ENCODE data around the gene PDE11A. TPM values are rescaled to one million over a fixed set of nuclear protein-coding genes. Genes with fewer than 3 reads are reported as not detected.
"Not testable (repeated sequence)": the region's sequence is repeated elsewhere in the genome, so short reads cannot be mapped to it uniquely, and the experiment has no call there.

The PDE11A gene
- total RNA-seq, 1 donor from 2014 or later = 25.6 TPM

DNA sequence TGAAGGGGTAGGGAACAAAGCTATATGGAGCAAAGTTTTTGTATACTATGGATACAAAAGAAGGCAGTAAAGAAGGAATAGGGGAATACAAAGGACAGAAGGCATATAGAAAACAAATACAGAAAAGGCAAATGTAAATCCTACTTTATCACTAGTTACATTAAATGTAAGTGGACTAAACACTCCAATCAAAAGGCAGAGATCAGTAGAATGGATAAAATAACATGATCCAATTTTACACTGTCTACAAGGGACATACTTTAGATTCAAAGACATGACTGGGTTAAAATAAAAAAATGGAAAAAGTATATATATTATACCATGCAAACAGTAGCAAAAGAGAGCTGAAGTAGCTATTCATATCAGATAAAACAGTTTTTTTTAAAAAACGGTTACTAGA lies 215.0 kb downstream of the PDE11A start:
- peaks cover 3% of the 10 kb centered on the region for H3K27me3 Mint-ChIP-seq (ENCODE audit: low read depth)
- H3K4me3 Mint-ChIP-seq = no peak overlapping the region

DNA sequence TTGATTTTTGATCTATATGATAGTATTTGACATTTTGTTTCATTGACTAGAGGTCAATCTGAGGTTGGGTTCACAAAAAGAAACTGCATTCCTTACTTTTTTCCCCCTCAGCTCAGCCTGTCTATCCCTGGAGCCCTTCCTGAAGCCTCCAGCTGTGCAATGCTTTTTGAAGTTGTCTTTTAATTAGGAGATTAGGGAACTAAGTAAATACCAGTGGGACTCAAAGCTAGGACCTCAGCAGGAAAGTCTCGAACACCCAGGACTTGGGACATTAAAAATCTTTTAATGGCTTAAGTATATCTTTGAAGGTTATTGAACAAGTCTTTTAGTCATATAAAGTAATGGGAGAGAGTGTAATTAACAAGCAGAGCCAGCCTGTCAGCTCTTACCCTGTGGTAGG lies 220.2 kb downstream of the PDE11A start:
- H3K27me3 Mint-ChIP-seq (ENCODE audit: low read depth) = no peaks in the 10 kb centered on the region
- no peak overlapping the region for H3K4me3 Mint-ChIP-seq
- no peak for DNase-seq (ENCODE audit: low spot score in 2 of 2, unreplicated experiment in 2 of 2)
- peaks cover 18% of the 10 kb centered on the region for H3K9me3 Mint-ChIP-seq
- TF ChIP-seq, protein P1, sequence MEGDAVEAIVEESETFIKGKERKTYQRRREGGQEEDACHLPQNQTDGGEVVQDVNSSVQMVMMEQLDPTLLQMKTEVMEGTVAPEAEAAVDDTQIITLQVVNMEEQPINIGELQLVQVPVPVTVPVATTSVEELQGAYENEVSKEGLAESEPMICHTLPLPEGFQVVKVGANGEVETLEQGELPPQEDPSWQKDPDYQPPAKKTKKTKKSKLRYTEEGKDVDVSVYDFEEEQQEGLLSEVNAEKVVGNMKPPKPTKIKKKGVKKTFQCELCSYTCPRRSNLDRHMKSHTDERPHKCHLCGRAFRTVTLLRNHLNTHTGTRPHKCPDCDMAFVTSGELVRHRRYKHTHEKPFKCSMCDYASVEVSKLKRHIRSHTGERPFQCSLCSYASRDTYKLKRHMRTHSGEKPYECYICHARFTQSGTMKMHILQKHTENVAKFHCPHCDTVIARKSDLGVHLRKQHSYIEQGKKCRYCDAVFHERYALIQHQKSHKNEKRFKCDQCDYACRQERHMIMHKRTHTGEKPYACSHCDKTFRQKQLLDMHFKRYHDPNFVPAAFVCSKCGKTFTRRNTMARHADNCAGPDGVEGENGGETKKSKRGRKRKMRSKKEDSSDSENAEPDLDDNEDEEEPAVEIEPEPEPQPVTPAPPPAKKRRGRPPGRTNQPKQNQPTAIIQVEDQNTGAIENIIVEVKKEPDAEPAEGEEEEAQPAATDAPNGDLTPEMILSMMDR (IDR thresholded peaks at IDR 0.05; ENCODE audit: unreplicated experiment) = no peak
- no peak overlapping the region for H3K27ac Mint-ChIP-seq
- peaks cover 2% of the 10 kb centered on the region for H3K36me3 Mint-ChIP-seq
- H3K4me1 Mint-ChIP-seq = peaks cover 26% of the 10 kb centered on the region

More for the DNA sequence above, 215.0 kb downstream of the PDE11A start:
- Mint-ChIP-seq H3K4me1 (peaks cover 15% of the 10 kb centered on the region), H3K27ac (no peak overlapping the region), H3K9me3 (peaks cover 20% of the 10 kb centered on the region), H3K36me3 (peaks cover 3% of the 10 kb centered on the region)
- TF ChIP-seq, protein P1 (IDR thresholded peaks at IDR 0.05; ENCODE audit: unreplicated experiment) = no peak
- no peak for DNase-seq (ENCODE audit: low spot score in 2 of 2, unreplicated experiment in 2 of 2)

DNA sequence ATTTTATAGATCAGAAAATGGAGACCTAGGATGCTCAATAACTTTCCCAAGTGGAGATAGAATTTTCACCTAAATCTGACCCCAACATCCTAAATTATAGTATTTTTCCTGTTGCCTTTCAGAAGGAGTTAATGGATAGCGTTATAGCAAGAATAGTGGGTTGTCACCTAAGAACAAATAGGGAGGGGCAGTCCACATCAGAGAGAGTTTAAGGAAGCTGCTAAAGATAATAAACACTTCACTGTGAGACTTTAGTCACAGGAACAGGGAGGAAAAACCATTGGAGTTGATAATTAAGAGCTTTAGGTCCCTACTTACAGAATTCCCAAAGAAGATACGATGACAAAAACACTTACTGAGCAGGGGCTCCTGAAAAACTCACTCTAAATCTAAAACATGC lies 229.4 kb downstream of the PDE11A start:
- DNase-seq (ENCODE audit: low spot score in 2 of 2, unreplicated experiment in 2 of 2) = no peak
- Mint-ChIP-seq H3K4me3 (no peak overlapping the region), H3K36me3 (no peaks in the 10 kb centered on the region), H3K27ac (no peak overlapping the region), H3K9me3 (peaks cover 17% of the 10 kb centered on the region), H3K4me1 (no peaks in the 10 kb centered on the region), H3K27me3 (ENCODE audit: low read depth) (peaks cover 3% of the 10 kb centered on the region)
- TF ChIP-seq, protein P1 (IDR thresholded peaks at IDR 0.05; ENCODE audit: unreplicated experiment) = no peak

DNA sequence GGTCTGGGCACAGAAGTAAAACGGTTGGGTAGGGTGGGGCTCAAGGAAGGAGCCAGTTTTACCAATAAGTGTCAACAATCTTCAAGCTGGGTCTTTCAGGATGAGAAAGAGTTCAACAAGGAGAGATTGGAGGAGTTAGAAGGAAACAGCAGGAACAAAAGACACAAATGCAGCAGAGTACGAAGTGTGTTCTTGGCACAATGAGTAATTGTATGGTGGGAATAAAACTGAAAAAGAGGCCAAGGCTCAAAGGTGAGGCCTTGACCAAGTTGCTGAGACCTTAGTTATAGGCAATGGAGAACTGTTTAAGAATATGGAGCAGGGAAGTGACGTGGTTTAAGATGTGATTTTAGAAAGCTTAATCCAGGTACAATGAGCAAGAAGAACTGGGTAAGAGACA lies 230.3 kb downstream of the PDE11A start:
- Mint-ChIP-seq H3K4me3 (no peak overlapping the region), H3K36me3 (no peaks in the 10 kb centered on the region), H3K27me3 (ENCODE audit: low read depth) (peaks cover 3% of the 10 kb centered on the region), H3K27ac (no peak overlapping the region), H3K9me3 (peaks cover 27% of the 10 kb centered on the region), H3K4me1 (no peaks in the 10 kb centered on the region)
- DNase-seq (ENCODE audit: low spot score in 2 of 2, unreplicated experiment in 2 of 2) = no peak
- TF ChIP-seq, protein P1 (IDR thresholded peaks at IDR 0.05; ENCODE audit: unreplicated experiment) = no peak

DNA sequence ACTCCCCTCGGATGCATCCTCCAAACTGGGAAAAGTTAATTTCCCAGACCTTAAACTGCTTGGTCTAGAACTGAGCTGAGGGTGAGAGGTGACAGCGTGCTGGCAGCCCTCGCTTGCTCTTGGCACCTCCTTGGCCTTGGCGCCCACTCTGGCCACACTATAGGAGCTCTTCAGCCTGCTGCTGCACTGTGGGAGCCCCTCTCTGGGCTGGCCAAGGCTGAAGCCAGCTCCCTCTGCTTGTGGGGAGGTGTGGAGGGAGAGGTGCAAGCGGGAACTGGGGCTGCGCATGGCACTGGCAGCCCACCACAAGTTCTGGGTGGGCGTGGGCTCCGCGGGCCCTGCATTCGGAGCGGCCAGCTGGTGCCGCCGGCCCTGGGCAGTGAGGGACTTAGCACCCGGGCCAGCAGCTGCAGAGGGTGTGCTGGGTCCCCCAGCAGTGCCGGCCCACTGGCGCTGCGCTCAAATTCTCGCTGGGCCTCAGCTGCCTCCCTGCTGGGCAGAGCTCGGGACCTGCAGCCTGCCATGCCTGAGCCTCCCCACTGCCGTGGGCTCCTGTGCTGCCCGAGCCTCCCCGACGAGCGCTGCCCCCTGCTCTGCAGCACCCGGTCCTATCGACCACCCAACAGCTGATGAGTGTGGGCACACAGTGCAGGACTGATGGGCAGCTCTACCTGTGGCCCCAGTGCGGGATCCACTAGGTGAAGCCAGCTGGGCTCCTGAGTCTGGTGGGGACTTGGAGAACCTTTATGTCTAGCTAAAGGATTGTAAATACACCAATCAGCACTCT lies 237.0 kb downstream of the PDE11A start:
- not testable (repeated sequence) for H3K27ac Mint-ChIP-seq; DNase-seq (ENCODE audit: low spot score in 2 of 2, unreplicated experiment in 2 of 2); H3K27me3 Mint-ChIP-seq (ENCODE audit: low read depth); H3K4me3 Mint-ChIP-seq; H3K4me1 Mint-ChIP-seq; H3K36me3 Mint-ChIP-seq
- H3K9me3 Mint-ChIP-seq = peaks cover 51% of the 10 kb centered on the region

DNA sequence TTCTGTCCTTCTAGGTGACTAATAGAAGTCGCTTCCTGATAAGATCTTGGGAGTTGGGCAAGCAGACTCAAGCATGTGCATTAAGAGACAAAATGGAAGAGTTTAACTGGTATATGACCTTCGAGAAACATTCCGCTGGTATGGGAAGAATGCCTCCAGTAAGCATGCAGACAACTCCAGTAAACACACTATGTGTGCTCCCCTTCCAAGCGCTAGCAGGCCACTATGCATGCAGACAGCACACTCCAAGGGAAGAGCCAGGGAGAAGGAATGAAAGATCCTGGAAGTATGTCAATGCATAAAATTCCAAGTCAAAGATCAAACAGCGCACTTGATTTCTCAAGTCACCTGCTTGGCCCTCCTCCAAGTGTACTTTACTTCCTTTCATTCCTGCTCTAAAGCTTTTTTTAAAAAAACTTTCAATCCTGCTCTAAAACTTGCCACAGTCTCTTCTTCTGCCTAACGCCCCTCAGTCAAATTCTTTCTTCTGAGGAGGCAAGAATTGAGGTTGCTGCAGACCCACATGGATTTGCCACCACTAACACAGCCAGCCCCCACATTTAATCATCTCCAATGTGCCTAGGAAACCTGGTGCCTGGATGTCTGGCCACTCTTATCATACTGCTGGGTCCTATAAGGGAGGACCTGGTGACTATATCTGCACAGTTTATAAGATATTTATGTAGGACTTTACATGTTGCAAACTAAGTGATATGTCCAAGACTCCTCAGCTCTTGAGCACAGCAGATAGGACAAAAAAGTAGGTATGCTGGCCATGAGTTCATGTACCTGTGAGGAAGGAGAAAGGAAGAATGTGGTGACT lies 239.8 kb downstream of the PDE11A start:
- Mint-ChIP-seq H3K36me3 (peaks cover 3% of the 10 kb centered on the region), H3K27me3 (ENCODE audit: low read depth) (no peaks in the 10 kb centered on the region), H3K27ac (no peak overlapping the region), H3K9me3 (peaks cover 36% of the 10 kb centered on the region), H3K4me3 (no peak overlapping the region), H3K4me1 (peaks cover 5% of the 10 kb centered on the region)
- DNase-seq (ENCODE audit: low spot score in 2 of 2, unreplicated experiment in 2 of 2) = no peak
- TF ChIP-seq, protein P1 (IDR thresholded peaks at IDR 0.05; ENCODE audit: unreplicated experiment) = no peak
